Measurements from ENCODE around the gene STYX. TPM values are rescaled to one million over a fixed set of nuclear protein-coding genes. Genes with fewer than 3 reads are reported as not detected.

Gene STYX
- total and polyA plus RNA-seq, 10 of the 15 experiments (the other 5 are each of a cell fraction or from before 2014, with no cell fraction given) = 5.0 to 15.3 (median 9.5) TPM

DNA sequence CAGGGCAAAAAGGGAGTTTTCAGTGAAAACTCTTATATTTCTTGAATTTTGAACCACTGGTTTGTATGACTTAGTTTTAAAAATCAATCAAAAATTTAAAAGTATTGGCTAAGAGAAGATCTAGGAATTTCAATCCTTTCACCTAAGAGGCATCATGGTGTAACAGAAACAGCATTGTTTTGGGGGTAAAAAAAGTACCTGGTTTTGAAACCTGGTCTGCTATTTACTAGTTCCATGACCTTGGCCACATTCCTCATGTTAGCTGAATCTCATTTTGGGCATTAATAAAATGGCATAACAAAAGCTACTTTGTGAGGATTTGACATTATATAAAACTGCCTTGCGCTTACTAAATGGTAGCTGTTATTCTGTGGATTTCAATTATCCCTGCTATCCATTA, 78.1 kb downstream of the STYX start (continued):
- TF ChIP-seq ZZZ3 (IDR thresholded peaks at IDR 0.05; ENCODE audit: control insufficient read depth, insufficient read length, low read depth) = no peak
- no peak for TF ChIP-seq POLR2AphosphoS2 (IDR thresholded peaks at IDR 0.05; ENCODE audit: low read depth, low read length)
- no peak for TF ChIP-seq PKNOX1 (IDR thresholded peaks at IDR 0.05)

GRCh38 chr14:52821805-52822250, 91.9 kb downstream of the STYX start:
- FAIRE-seq = no peak
- H3K9ac ChIP-seq (ENCODE audit: control insufficient read depth, insufficient read depth, low read length) = no peak overlapping the region
- no peak for TF ChIP-seq TAF1 (IDR thresholded peaks at IDR 0.05; ENCODE audit: borderline replicate concordance, low read depth, low read length)
- 51% methylated on average over 7 of the region's 7 CpGs for WGBS (ENCODE audit: insufficient coverage, insufficient replicate concordance, low lambda C conversion rate, missing lambda C conversion rate)
- H3K4me2 ChIP-seq (ENCODE audit: control insufficient read depth, insufficient read depth) = no peak overlapping the region
- no peaks in the 10 kb centered on the region for H3K79me2 ChIP-seq (ENCODE audit: control insufficient read depth, insufficient read depth, low read length)
- H4K20me1 ChIP-seq (ENCODE audit: control insufficient read depth, insufficient read depth) = no peaks in the 10 kb centered on the region
- RAD21 ChIA-PET (ENCODE audit: unreplicated experiment) = interaction anchor here (1.7 to 2.2 kb wide), 2 partner anchors 140 to 483 kb away, joined by 4 to 12 read pairs; no protein-coding TSS in a partner anchor
- BruUV-seq (replicated peaks) = no TSS peak
- H3K4me1 ChIP-seq (ENCODE audit: control insufficient read depth, insufficient read depth, low read length) = peaks cover 5% of the 10 kb centered on the region
- H3K9me3 ChIP-seq (replicated peaks; ENCODE audit: control insufficient read depth, insufficient read depth, low read length) = no peaks in the 10 kb centered on the region
- CTCF ChIA-PET = interaction anchor here (0.6 to 7.9 kb wide), 3 partner anchors 79 to 487 kb away, joined by 3 to 115 read pairs (median 3); no protein-coding TSS in a partner anchor
- intact Hi-C loops (cut with micrococcal nuclease; ENCODE audit: unreplicated experiment) (no loop called here), in situ Hi-C loops (cut with MboI) (loop anchor here (5.0 kb wide), 2 partner anchors 140 to 485 kb away; no protein-coding TSS in a partner anchor)
- H3K27me3 ChIP-seq (replicated peaks in 1 of 2; ENCODE audit: control insufficient read depth in 2 of 2, insufficient read depth in 2 of 2, low read length in 1 of 2) = no peaks in the 10 kb centered on the region
- POLR2A ChIA-PET = no interaction called here
- no peak overlapping the region for H2AFZ ChIP-seq (ENCODE audit: control insufficient read depth, low read depth, low read length)
- SMC1A ChIA-PET (ENCODE audit: uncharacterized antibody, unreplicated experiment) = interaction anchor here (1.3 to 3.1 kb wide), 3 partner anchors 132 to 484 kb away, joined by 4 to 21 read pairs (median 13); no protein-coding TSS in a partner anchor
- no peak for ATAC-seq
- DNase-seq (ENCODE audit: low read depth, low spot score) = no peak
- no peak overlapping the region for H3K4me3 ChIP-seq
- H3K27ac ChIP-seq (ENCODE audit: control insufficient read depth, insufficient read depth) = no peak overlapping the region
- H3K36me3 ChIP-seq (ENCODE audit: control insufficient read depth in 2 of 2, insufficient read depth in 2 of 2, low read length in 1 of 2) = no peaks in the 10 kb centered on the region

Measured in GM12878 (cell line).